NCI-H187 treated with DMSO at 0.1 percent for 48 hours (cell line): ENCODE results near the gene NSMF.

Source experiments
- DNase-seq: peaks from one replicate; lab custom pipeline; 2025; lab: John Stamatoyannopoulos, UW

Gene NSMF

GRCh38 chr9:137445930-137446431, 13.2 kb downstream of the NSMF start:
- DNase-seq, result no peak

GRCh38 chr9:137445275-137445807, 13.8 kb downstream of the NSMF start:
- DNase-seq, result no peak

- DNase-seq, result no peak
Observed at GRCh38 chr9:137444106-137444790, 14.9 kb downstream of the NSMF start.

- DNase-seq, result no peak
Observed at GRCh38 chr9:137441935-137442321, 17.2 kb downstream of the NSMF start.

GRCh38 chr9:137441289-137441934, 17.7 kb downstream of the NSMF start, which contains the start of gene ENTPD8:
Gene ENTPD8, minus strand, starts transcription at chr9:137441357. Its CDS starts 3,072 bp downstream, at chr9:137438285.
- no peak for DNase-seq

- no peak for DNase-seq
Observed at GRCh38 chr9:137439158-137439714, 19.9 kb downstream of the NSMF start.

GRCh38 chr9:137438591-137439157, 20.5 kb downstream of the NSMF start:
- no peak for DNase-seq

GRCh38 chr9:137437691-137438590, 21.2 kb downstream of the NSMF start:
- no peak for DNase-seq

- DNase-seq, result no peak
Observed at GRCh38 chr9:137436761-137437600, 22.2 kb downstream of the NSMF start.

- DNase-seq, result no peak
Observed at GRCh38 chr9:137435980-137436760, 23.0 kb downstream of the NSMF start.

- no peak for DNase-seq
Observed at GRCh38 chr9:137435381-137435891, 23.7 kb downstream of the NSMF start.

GRCh38 chr9:137434498-137435380, 24.4 kb downstream of the NSMF start:
- DNase-seq, result no peak

GRCh38 chr9:137433916-137434431, 25.2 kb downstream of the NSMF start:
- DNase-seq, result no peak

- DNase-seq, result no peak
Observed at GRCh38 chr9:137433349-137433915, 25.7 kb downstream of the NSMF start.

- no peak for DNase-seq
Observed at GRCh38 chr9:137432687-137433348, 26.3 kb downstream of the NSMF start.

GRCh38 chr9:137431416-137431931, 27.7 kb downstream of the NSMF start:
- DNase-seq, result no peak
